A673 (cell line): ENCODE results near the gene FKBP11. TPM values are rescaled to one million over a fixed set of nuclear protein-coding genes. Genes with fewer than 3 reads are reported as not detected.

Experiments used
- BruUV-seq: library from RNA; stranded (reverse); fragments of 400-500 nt; replicated peaks from 2 replicates; lab custom pipeline; 2021; lab: Mats Ljungman, UMichigan
- CTCF ChIA-PET: fragments of 300-600 bp; sonication (Branson Sonifier 250); formaldehyde crosslinking; loops from one replicate; lab custom pipeline; 2022; ENCODE audit warnings: antibody characterized with exemption; lab: Charles Lee
- POLR2A ChIA-PET: fragments of 300-600 bp; sonication (Branson Sonifier 250); formaldehyde crosslinking; loops from one replicate; lab custom pipeline; 2022; ENCODE audit warnings: antibody characterized with exemption; ENCODE audit not compliant: low non-redundant PET; lab: Charles Lee
- DNase-seq: peaks from one replicate; pipeline ENCODE4 v3.0.0-alpha.2; 2015; ENCODE audit warnings: low spot score
- H3K27ac ChIP-seq: fragments of 200-600 bp; sonication (generic); 2 replicates; pipeline ENCODE4 v1.5.1; 2016; ENCODE audit warnings: mixed run types, low read depth, mild to moderate bottlenecking, mixed read lengths, antibody characterized with exemption, low read length; ENCODE audit not compliant: poor library complexity, severe bottlenecking
- H3K27me3 ChIP-seq: fragments of 200-600 bp; sonication (generic); replicated peaks from 2 replicates; pipeline ENCODE4 v1.6.1; 2017; ENCODE audit warnings: mixed run types, low read depth, mild to moderate bottlenecking, mixed read lengths, antibody characterized with exemption, low read length; ENCODE audit not compliant: insufficient read depth, poor library complexity
- H3K36me3 ChIP-seq: fragments of 200-600 bp; sonication (generic); 2 replicates; pipeline ENCODE4 v1.6.1; 2016; ENCODE audit warnings: mixed run types, mild to moderate bottlenecking, mixed read lengths, antibody characterized with exemption, low read length; ENCODE audit not compliant: insufficient read depth, poor library complexity, severe bottlenecking
- H3K4me1 ChIP-seq: fragments of 200-600 bp; sonication (generic); 2 replicates; pipeline ENCODE4 v1.6.1; 2017; ENCODE audit warnings: mixed run types, mild to moderate bottlenecking, mixed read lengths, antibody characterized with exemption, low read length; ENCODE audit not compliant: insufficient read depth, poor library complexity, severe bottlenecking
- H3K4me3 ChIP-seq: fragments of 200-600 bp; sonication (generic); 2 replicates; pipeline ENCODE4 v1.5.1; 2016; ENCODE audit warnings: low read depth, mixed run types, mild to moderate bottlenecking, mixed read lengths, low read length; ENCODE audit not compliant: poor library complexity, severe bottlenecking
- H3K9me3 ChIP-seq: fragments of 200-600 bp; sonication (generic); 2 replicates; pipeline ENCODE4 v1.6.1; 2016; ENCODE audit warnings: mixed run types, low read depth, mild to moderate bottlenecking, mixed read lengths, antibody characterized with exemption, low read length; ENCODE audit not compliant: poor library complexity, severe bottlenecking
- EZH2 ChIP-seq: fragments of 200-600 bp; sonication (generic); IDR thresholded peaks from 2 replicates; pipeline ENCODE4 v1.6.1; 2017; ENCODE audit warnings: borderline replicate concordance, low read depth, mild to moderate bottlenecking, mixed read lengths, antibody characterized with exemption, low read length; ENCODE audit not compliant: poor library complexity, severe bottlenecking
- intact Hi-C: fragments of 100-400 bp; cut with micrococcal nuclease; formaldehyde crosslinking; loops from one replicate; pipeline ENCODE4 v1.10.0; 2022; ENCODE audit not compliant: unreplicated experiment
- total RNA-seq: library from RNA; stranded (reverse); gene quantifications from 2 replicates; pipeline ENCODE4 v1.2.3, GENCODE V29; 2021
- TF ChIP-seq, protein P1 (sequence below): fragments of 300-800, 200-600 bp; sonication (generic); conservative IDR thresholded peaks from 2 replicates; pipeline ENCODE4 v1.5.1; 2017; ENCODE audit warnings: low read depth, mild to moderate bottlenecking, antibody characterized with exemption, low read length, moderate library complexity, mixed read lengths

Gene FKBP11
- total RNA-seq, 1 experiment from 2014 or later, result 32.5 TPM

DNA sequence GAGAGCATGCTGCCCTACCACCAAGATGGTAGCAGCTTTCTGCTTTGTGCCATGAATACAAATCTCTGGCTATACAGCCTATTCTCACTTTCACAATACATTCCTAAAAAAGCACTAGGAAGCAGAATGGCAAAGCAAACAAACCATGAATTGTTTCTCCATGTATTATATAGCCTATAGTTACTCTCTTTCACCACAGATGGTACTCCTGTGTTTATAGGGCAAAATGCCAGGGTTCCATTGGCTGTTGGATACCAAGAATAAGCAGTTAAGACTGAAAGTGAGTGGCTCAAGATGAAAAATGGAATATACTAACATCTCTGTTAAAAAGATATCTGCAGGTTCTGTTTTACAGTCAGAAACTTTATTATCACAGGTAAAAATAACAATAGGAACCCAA, 20.9 kb upstream of the FKBP11 start:
- intact Hi-C loops, result no loop called here

DNA sequence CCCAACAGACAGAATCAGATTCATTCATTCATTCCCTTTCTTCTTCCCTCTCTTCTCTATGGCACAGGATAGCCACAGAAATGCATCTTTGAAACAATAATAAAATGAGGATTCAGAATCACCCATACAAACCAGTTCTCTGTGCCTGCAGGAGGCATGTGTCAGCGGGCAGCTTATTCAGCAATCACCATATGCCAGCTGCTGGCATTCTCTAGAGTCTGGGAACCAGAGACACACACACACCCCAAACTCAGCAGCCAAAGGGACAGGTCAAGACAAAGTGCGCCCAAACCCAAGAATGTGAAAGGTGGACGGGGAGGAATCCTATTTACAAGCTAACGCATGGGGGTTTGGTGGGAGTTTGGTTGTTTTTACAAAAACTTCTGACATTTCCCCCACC, 17.9 kb upstream of the FKBP11 start:
- no peak overlapping the region for H3K27ac ChIP-seq
- no TSS peak for BruUV-seq
- H3K4me1 ChIP-seq, result no peaks in the 10 kb centered on the region
- ChIA-PET CTCF (no interaction called here), POLR2A (no interaction called here)
- no peaks in the 10 kb centered on the region for H3K27me3 ChIP-seq
- no peaks in the 10 kb centered on the region for H3K9me3 ChIP-seq
- intact Hi-C loops, result no loop called here
- no peak for DNase-seq
- peaks cover 28% of the 10 kb centered on the region for H3K36me3 ChIP-seq
- H3K4me3 ChIP-seq, result no peak overlapping the region
- no peak for TF ChIP-seq EZH2
- TF ChIP-seq, protein P1, sequence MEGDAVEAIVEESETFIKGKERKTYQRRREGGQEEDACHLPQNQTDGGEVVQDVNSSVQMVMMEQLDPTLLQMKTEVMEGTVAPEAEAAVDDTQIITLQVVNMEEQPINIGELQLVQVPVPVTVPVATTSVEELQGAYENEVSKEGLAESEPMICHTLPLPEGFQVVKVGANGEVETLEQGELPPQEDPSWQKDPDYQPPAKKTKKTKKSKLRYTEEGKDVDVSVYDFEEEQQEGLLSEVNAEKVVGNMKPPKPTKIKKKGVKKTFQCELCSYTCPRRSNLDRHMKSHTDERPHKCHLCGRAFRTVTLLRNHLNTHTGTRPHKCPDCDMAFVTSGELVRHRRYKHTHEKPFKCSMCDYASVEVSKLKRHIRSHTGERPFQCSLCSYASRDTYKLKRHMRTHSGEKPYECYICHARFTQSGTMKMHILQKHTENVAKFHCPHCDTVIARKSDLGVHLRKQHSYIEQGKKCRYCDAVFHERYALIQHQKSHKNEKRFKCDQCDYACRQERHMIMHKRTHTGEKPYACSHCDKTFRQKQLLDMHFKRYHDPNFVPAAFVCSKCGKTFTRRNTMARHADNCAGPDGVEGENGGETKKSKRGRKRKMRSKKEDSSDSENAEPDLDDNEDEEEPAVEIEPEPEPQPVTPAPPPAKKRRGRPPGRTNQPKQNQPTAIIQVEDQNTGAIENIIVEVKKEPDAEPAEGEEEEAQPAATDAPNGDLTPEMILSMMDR, result no peak

More for the DNA sequence above, 20.9 kb upstream of the FKBP11 start:
- no peaks in the 10 kb centered on the region for H3K4me1 ChIP-seq
- TF ChIP-seq, protein P1, result no peak
- TF ChIP-seq EZH2, result no peak
- ChIA-PET POLR2A (no interaction called here), CTCF (no interaction called here)
- BruUV-seq, result no TSS peak
- H3K27ac ChIP-seq, result no peak overlapping the region
- H3K36me3 ChIP-seq, result peaks cover 4% of the 10 kb centered on the region
- no peak for DNase-seq
- H3K4me3 ChIP-seq, result no peak overlapping the region
- no peaks in the 10 kb centered on the region for H3K9me3 ChIP-seq
- H3K27me3 ChIP-seq, result no peaks in the 10 kb centered on the region

DNA sequence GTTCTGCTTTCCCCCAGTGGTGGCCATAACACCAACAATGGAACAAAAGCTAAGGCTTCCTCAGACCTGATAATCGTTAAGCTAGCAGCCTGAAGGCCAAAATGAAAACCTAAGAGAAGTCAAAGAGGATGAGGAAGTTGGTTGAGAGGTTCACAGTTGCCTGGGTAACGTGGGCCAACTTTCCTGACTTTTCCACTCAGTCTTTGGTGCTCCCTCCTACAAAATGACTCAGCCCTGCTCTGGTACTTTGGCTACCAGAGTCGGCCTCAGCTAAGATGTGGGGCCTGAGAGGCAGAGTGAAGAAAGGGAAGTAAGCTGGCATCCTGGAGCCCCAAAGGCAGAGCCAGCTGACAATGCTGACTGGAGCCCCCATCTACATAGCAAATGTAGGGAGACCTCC, 14.9 kb upstream of the FKBP11 start:
- POLR2A ChIA-PET, result no interaction called here
- CTCF ChIA-PET, result no interaction called here
- no TSS peak for BruUV-seq
- intact Hi-C loops, result no loop called here
- H3K36me3 ChIP-seq, result peaks cover 42% of the 10 kb centered on the region
- no peaks in the 10 kb centered on the region for H3K4me1 ChIP-seq
- no peaks in the 10 kb centered on the region for H3K27me3 ChIP-seq
- TF ChIP-seq EZH2, result no peak
- TF ChIP-seq, protein P1, result no peak
- DNase-seq, result no peak
- H3K9me3 ChIP-seq, result no peaks in the 10 kb centered on the region
- H3K4me3 ChIP-seq, result no peak overlapping the region
- no peak overlapping the region for H3K27ac ChIP-seq
